SIG-M5 treated with dmso at 0.1 percent for 504 hours (cell line): ENCODE data around the gene JDP2.

Experiments used
- DNase-seq: peaks from one replicate; lab custom pipeline; 2025; ENCODE audit not compliant: unreplicated experiment; lab: John Stamatoyannopoulos, UW

The JDP2 gene

DNA sequence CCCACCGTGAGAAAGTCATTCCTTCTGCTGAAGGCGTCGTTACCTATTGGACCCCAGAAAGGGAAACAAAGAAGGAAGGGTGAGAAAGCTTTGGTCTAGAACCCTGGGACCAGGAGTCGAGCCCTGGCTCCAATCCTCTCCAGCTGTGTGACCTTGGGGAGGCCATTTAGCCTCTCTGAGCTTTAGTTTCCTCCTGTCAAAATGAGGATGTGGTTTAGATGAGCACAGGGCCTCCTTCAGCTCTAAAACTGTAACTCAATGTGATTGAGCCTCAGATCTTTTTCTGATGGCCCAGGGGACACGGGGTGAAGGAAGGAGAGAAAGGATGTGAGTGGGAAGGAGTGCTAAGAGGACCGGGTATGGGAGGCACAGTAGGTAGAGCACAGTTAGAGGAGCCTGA lies 7.7 kb downstream of the JDP2 start:
- no peak for DNase-seq

DNA sequence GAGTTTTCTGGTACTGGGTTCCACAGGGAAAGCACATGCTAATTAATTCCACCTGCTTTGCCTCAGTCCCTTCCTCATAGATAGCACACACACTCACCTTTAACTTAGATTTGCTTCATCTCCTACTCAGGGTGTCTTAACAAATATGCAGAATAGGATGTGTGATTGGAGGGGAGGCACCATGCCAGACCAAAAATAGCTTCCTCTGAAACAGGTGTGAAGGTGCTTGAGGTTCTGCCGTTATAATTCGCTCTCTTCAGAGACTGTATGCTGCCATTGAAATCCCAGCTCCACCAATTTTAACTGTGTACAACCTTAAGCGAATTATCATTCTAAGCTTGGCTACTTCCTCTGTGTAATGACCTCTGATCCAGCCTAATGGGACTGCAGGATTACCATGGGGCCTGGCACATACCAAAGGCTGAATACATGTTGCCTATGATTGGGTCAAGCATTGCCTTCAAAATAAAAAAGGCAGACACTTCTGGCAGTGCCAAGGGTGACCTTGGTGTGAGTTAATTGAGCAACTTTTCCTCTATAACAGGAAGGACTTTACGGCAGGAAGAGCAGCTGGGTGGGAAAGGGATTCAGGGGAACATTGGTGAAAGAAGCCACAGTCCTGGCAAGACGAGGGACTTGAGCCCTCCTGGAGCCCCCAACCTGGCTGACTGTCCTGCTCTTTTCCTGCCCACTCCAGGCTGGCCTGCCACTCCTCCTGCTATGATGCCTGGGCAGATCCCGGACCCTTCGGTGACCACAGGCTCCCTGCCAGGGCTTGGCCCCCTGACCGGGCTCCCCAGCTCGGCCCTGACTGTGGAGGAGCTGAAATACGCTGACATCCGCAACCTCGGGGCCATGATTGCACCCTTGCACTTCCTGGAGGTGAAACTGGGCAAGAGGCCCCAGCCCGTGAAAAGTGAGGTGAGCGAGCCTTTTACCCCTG lies 9.7 kb downstream of the JDP2 start:
- DNase-seq, result no peak

DNA sequence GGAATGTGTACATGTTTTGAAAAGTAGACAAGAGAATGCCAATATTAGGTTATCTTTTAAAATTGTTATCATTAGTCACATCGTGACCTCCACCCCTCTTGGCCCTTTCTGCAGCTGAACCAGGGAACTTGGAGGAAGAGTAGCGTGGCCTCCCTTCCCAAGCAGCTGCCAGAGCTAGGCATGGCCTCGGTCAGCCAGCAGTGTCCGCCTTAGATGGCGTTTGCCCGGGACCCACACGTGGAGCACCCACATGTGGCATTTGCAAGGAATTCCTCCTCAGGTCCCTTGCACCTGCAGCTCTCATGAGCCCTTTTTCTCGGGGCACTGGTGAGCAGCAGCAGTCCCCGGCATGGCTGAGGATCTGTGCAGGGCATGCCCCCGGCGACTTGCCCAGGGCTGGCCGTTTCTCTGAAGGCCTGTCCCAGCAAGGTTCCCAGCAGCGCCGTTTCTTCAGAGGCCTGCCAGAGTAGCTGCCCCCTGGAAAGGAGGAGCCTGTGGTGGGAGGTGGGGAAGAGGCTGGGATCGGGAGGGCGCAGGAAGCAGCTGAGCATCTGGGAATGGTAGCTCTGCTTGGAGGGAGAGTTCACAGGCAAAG lies 10.8 kb downstream of the JDP2 start:
- no peak for DNase-seq

DNA sequence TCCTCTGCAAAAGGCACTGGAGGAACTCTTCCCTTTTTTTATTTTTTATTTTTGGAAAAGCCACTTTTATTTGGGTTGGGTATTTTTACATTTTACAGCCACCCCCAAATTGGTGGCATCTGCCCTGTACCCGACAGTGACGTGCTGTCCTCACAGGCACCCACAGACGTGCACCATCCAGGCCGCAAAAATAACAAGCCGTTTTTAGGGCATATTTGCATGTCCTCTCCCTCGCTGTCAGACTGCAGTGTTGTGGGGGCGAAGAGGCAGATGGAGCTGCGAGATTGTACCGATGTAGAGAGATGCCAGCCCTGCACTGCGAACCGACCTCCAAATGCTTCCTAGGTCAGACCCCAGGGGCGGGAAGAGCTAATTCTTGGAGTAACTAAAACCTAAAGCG lies 12.2 kb downstream of the JDP2 start:
- DNase-seq, result no peak

DNA sequence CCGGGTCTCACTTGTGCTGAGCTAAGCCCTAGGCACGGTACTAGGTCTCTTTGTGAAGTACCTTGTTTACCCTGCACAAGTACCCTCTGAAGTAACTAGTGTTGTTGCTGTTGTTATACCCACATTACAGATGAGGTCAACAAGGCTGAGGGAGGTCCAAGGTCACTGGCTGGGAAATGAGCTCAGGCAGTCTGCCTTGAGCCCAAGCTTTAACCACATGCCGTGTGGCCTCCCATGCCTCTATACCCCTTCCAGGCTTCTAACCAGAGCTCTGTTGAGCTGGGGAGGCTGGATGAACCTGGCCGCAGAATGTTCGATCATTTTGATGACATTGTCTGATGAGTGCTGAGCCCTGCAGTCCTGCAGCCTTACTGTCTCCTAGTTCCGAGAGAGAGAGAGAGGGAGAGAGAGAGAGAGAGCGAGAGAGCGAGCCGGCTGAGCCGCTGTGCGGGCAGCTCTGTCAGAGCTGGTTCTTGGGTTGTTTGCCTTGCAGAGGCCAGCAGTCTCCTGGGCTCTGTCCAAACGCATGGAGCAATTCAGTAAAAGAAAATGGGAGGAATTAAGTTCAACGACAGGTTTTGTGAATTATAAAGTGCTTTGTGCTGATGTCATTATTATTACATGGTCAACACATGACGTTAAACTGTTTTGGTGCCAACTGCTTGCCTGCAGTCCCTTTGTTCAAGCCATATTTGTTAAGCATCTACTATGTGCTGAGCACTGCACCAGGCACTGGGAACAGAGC lies 13.1 kb downstream of the JDP2 start:
- DNase-seq, result no peak

DNA sequence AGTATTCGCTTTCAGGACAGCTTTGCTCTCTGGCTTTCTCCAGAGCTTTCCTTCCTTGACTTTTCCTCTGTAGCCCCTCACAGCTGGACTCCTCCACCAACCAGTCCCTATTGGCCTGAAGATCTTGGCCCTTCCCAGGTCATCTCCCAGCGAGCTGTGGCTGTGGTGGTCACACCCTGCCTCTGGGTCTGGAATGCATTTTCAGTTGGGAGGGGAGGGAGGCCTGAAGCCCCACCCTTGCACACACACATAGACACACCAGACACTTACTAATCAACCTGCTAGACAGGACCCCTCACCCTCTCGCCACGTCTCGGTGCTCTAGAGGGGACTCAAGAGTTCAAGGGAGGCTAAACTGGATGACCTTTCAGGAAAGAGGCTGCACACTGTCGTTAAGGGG lies 13.9 kb downstream of the JDP2 start:
- DNase-seq, result no peak

DNA sequence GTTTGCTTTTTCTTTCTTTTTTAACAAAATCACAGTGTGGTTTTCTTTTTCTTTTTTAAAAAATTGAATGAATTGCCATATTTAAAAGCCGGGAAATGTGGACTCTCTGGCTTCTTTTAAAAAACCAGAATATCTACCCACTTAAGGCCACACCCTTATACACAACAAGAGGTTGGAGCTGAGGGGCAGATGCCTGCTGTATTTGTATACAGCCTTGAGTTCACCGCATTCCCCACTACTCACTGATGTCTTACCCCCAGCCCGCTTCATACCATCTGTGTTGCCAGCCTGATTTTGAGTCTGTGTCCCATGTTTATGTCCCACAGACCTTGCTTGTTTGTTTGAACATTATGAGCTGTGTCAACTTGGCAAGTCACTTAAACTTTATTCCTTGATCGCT lies 14.3 kb downstream of the JDP2 start:
- no peak for DNase-seq

DNA sequence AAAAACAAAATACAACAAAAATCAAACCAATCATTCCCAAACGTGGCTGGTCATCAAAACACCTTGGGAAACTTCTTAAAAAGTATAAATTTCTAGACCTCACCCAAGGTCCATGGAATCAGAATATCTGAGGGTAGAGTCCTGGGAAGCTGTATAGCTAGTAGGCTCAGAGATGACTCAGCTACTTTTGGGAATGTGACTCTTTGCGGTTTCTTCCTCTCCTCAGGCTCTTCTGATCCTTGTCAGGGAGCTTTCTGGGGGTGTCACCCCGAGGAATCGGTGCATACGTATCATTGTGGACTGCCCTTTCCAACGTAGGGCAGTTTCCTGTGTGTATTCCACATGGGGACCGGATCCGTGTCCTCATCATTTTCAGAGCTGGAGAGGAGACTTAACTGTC lies 14.8 kb downstream of the JDP2 start:
- no peak for DNase-seq

DNA sequence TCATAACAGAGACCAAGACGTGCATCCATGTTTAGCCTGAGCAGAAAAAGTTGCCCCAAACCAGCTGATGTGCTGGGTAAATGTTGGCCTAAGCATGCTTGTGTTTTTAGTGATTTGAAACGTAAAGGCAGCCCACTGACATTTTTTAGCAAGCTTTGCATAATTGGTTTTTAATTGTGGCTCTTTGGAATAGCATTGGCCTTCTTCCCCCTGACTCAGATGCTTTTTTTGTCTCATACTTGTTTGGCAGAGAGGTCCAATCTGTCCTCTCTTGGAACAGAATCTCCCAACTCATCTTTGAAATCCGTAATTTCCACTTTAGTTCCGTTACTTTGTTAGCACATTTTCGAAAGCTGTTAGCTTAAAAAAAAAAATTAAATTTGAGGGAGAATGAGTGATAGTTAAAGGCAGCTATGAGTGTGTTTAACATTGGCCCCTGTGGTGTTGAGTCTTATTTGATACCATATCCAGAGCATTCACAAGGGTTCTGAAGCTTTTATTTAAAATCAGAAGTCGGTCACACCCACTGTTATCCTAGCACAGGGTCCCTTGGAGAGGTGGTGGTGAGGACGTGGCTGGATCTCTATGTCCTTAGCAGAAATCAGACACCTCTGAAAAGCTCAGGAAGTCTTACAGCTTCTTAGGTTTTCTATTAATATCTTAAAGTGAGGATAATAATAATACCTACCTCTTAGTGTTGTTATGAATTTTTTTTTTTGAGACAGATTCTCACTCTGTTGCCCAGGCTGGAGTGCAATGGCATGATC lies 15.6 kb downstream of the JDP2 start:
- DNase-seq, result no peak

DNA sequence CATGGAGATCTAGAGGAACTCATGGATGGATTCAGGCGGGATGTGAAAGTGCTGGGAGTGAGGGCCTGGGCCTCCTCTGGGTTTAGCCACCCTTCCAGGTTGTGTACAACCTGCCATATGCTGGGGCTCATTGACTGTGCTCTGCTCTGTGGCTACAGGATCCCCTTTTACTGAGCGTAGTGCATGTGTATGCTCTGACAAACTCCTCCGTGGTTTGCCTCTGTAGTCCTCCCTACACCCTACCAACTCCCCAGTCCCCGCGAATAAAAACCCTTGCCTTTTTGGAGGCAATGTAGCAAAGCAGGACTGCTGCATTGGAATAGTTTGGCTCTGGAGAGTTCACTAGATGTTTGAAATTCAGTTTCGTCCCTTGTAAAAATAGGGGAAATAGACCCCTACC lies 17.4 kb downstream of the JDP2 start:
- no peak for DNase-seq

DNA sequence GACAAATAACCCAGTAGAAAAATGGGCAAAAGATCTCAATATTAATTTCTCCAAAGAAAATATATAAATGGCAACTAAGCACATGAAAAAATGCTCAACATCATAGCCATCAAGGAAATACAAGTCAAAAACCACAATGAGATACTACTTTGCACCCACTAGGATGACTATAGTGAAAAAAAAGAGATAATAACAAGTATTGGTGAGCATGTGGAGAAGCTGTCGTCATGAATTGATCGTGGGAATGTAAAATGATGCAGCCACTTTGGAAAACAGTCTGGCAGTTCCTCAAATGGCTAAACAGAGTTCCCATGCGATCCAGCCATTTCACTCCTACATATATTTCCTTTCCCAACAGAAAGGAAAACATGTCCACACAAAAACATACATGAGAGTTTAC lies 18.1 kb downstream of the JDP2 start:
- no peak for DNase-seq

DNA sequence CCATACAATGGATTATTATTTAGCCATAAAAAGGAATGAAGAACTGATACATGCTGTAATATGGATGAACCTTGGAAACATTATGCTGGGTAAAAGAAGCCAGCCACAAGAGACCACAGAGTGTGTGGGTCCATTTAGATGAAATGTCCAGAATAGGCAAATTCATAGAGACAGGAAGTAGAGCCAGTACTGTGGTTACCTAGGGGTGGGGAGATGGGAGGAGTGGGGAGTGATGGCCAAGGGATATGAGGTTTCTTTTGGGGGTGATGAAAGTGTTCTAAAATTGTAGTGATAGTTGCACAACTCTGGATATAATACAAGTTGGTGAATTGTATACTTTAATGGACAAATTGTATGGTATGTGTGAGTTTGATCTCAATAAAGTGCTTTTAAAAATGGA lies 18.6 kb downstream of the JDP2 start:
- DNase-seq, result peak; percentile 68

DNA sequence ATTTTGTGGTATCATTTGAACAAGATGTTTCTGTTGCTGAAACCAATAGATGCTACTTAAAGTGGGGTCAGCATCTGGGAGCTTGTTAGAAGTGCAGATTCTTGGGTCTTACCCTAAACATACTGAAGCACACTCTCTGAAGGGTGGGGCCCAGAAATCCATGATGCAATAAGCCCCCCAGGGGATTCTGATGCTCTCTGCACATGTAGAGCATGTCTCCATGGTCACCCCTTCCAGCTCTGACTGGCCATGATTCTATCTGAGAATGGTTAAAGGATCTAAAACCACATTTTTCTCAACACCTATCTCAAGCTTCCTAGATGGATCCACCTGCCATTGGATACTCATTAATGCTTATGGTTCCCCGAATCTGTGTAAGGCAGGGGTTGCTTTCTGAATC lies 20.4 kb downstream of the JDP2 start:
- no peak for DNase-seq

DNA sequence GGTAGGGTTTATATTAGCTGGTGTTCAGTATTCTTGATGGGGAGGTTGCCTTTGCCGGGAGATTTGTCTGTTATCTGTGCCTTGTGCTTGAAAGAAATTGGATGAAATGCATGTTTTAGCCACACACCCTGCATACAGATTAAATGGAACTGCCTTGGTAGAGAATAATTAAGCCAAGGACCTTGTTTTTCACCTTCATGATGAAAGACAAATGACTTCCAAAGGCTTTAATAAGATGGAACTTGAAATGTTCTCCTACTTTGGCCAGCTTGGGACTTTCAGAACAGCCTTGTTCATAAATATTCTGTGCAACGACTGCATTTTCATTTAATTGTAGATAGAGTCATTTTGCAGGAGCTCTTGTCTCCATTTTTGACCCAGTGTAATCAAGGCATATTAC lies 21.2 kb downstream of the JDP2 start:
- no peak for DNase-seq

DNA sequence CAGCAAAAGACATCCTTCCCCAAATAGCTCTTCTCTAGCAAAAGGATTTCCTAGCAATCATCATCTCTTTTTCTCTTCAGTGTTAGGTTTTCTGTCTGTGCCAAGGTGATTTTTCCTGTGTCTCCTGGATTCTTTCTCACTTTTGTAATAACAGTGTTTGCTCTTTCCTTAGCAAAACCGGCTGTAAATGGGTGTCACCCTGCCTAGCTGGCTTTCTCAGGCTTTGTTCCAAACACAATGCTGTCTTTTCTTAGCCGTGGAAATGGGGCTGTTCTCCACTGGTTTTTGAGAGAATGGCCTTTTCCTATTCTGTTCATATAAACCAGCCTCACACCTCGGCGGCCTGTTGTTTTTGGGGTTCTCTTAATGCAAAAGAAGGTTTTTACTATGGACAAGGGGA lies 21.9 kb downstream of the JDP2 start:
- DNase-seq, result no peak

DNA sequence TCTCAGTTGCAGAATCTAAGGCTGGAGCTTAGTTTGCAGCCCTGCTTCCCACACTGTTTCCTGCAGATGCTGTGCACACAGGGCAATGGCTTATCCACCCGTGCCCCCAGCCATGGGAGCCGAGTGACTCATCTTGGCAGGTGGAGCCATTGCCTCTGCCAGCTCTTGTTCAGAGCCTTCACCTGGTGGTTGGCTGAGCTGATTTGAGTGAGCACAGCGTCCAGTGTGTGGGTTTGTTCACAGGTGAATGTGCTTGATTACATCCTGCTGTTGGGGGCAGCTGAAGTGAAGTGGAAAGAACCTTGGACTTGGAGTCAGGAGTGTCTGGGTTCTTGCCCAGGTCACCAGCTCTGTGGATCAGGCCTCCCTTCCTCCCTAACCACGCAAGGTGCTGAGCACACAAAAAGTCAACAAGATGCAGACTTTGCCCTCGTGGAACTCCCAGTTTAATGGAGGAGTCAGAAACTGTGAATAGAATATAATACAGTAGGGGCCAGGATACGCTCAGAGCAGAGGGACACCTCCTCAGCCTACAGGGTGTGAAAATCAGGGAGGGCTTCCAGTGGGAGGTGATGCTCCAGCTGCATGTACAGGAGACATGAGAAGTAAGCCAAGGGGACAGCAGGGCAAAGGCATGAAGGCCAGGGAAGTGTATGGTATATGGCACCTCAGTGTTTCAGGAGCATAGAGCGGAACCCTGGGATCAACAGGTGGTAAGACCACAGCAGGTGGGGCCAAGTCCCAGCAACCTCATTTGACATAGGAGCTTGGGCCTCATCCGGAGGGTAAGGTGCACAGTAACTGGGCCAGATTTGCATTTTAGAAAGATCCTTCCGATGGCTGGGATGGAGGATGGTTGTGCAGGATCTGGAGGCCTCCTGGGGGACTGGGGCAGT lies 22.8 kb downstream of the JDP2 start:
- DNase-seq, result no peak

DNA sequence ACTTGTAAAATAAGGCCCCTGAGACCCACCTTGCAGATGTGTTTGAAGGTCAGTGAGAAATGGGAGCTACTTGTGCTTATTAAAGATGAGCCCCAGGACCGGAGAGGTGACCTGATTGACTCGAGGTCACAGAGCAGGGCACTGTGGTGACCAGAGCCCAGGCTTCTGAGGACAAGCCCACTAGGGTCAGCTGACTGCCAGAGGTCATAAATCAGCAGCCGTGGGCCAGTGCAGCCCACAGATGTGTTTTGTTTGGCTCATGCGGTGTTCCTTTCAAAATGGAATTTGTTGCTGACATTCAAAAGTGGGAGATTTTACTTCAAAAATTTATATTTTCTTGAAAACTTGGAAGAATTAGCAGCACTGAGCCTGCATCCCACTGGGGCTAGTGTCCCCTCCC lies 24.5 kb downstream of the JDP2 start:
- no peak for DNase-seq

DNA sequence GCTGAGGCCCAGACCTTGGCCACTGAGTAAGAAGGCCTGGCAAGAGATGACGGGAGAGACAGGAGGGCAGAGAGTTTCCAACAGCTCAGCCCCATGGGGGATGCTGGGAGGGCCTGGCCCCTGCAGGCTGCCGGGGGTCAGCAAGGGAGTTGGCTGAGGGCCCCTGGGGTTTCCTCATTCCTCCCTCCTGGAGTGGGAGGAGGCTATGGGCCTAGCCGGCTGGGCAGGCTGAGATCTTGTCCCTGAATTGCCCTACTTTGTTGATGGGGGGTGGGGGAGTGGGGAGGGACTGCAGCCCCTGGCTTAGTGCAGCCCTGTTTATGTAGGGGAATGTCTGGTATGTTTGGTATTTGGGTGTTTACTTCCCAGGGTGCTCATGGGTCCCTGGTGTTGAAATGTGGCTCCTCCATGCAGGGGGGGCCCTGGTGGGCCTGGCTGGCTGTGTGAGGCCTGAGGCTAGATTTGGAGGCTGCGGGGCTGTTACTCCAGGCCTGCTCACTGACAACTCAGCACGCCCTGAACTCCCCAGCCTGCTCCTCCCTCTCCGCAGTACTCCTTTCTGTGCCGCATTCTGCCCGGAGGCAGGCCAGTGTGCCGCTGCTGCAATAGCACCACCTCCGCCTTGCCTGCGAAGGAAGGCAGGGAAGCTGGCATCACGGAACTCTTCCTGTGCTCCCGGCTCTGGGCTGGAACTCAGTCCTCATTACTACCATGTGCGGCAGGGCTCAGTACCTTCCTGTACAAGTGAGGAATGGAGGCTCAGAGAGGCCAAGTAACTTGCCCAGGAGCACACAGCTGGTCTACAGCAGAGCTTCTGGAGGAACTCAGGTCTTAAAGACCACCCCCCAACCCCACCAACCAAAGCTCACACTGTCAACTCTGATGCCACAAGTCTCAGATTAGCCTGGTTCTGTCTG lies 25.3 kb downstream of the JDP2 start:
- DNase-seq, result peak; percentile 60

DNA sequence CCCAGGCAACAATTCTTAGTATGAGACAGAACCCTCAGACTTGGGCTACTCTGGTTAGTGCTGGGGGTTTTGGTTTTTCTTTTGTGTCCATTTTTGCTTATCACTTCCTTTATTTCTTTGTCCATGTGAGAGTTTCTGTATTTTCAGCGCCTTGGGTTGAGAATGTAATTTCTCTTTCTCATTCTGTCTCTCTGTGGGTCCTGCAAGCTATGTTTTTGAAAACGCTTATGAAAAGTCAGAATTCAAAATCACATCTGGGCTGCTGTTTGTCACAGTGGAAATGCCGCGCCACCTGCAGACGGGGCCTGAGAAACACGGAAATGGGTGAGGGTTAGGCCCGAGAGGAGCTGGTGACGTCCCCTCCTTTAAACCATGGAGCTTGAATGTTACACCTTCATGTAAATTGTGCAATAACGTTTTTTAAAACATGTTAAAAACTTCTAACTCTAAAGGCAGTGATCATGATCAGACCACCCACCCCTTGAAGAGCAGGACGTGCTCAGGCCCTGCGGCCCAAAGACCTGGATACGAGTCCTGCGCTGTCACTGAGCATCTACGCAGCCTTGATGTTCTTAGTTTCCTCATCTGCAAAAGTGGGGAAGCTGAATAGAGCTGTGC lies 26.1 kb downstream of the JDP2 start:
- DNase-seq, result no peak
